Measurements from ENCODE around the gene BASP1.
A peak's percentile ranks its signal among the peaks of the same experiment; 100 is the strongest.

The BASP1 gene

GRCh38 chr5:17185349-17185748, 32.1 kb upstream of the BASP1 start:
- no peak overlapping the region for H2BK12ac ChIP-seq (ENCODE audit: low read length)
- peaks cover 2 to 5% of the 10 kb centered on the region in 2 donors for H3K4me1 ChIP-seq (ENCODE audit: control insufficient read depth in 2 of 2, insufficient read depth in 1 of 2, low read depth in 1 of 2, low read length in 2 of 2)
- no peak overlapping the region for H3K4me3 ChIP-seq (ENCODE audit: low read length in 2 of 2)
- no peak for DNase-seq (ENCODE audit: low spot score)
- no peak overlapping the region for H4K8ac ChIP-seq (ENCODE audit: low read depth, low read length)
- WGBS, 2 donors (ENCODE audit: extremely low coverage in 2 of 2, insufficient read length in 2 of 2, insufficient replicate concordance in 1 of 2) = no CpG with 5 or more reads among the region's 3 CpGs
- H2BK15ac ChIP-seq (ENCODE audit: low read length) = no peak overlapping the region
- no peaks in the 10 kb centered on the region for H3K9me3 ChIP-seq (replicated peaks in 1 of 2; ENCODE audit: control insufficient read depth in 2 of 2, insufficient read depth in 1 of 2, low read depth in 1 of 2, low read length in 2 of 2)
- no peak overlapping the region for H3K14ac ChIP-seq (ENCODE audit: low read length)
- H3K23ac ChIP-seq (ENCODE audit: low read depth, low read length, poor library complexity) = no peak overlapping the region
- no peak overlapping the region for H4K91ac ChIP-seq (ENCODE audit: low read depth, low read length, poor library complexity)
- no peak overlapping the region for H3K4ac ChIP-seq (ENCODE audit: low read length)
- no peak overlapping the region for H3K9ac ChIP-seq (ENCODE audit: low read depth, low read length, poor library complexity)
- H3K27me3 ChIP-seq (ENCODE audit: control insufficient read depth in 3 of 3, insufficient read depth in 3 of 3, low read depth in 1 of 3, low read length in 3 of 3) = no peaks in the 10 kb centered on the region
- H3K36me3 ChIP-seq (replicated peaks in 1 of 2; ENCODE audit: control insufficient read depth in 2 of 2, insufficient read depth in 2 of 2, low read length in 2 of 2) = no peaks in the 10 kb centered on the region
- no peak overlapping the region for H3K18ac ChIP-seq (ENCODE audit: low read length)
- no peak overlapping the region for H3K4me2 ChIP-seq (ENCODE audit: insufficient read depth, low read length, poor library complexity, severe bottlenecking)
- H2AK5ac ChIP-seq (ENCODE audit: low read depth, low read length) = no peak overlapping the region
- H2AFZ ChIP-seq (ENCODE audit: low read length) = no peak overlapping the region
- no peak overlapping the region for H2BK5ac ChIP-seq (ENCODE audit: low read length)
- H3K79me1 ChIP-seq (ENCODE audit: low read depth, low read length) = no peaks in the 10 kb centered on the region
- H3K27ac ChIP-seq (replicated peaks; ENCODE audit: low read length) = no peak overlapping the region
- H2BK120ac ChIP-seq (ENCODE audit: low read depth, low read length) = no peak overlapping the region

GRCh38 chr5:17185773-17186172, 31.7 kb upstream of the BASP1 start:
- Histone ChIP-seq H3K9ac (ENCODE audit: low read depth, low read length, poor library complexity) (no peak overlapping the region), H3K4me2 (ENCODE audit: insufficient read depth, low read length, poor library complexity, severe bottlenecking) (no peak overlapping the region), H3K36me3 (replicated peaks in 1 of 2; ENCODE audit: control insufficient read depth in 2 of 2, insufficient read depth in 2 of 2, low read length in 2 of 2) (no peaks in the 10 kb centered on the region), H3K4ac (ENCODE audit: low read length) (no peak overlapping the region), H3K79me1 (ENCODE audit: low read depth, low read length) (no peaks in the 10 kb centered on the region), H3K9me3 (replicated peaks in 1 of 2; ENCODE audit: control insufficient read depth in 2 of 2, insufficient read depth in 1 of 2, low read depth in 1 of 2, low read length in 2 of 2) (no peaks in the 10 kb centered on the region), H3K4me3 (ENCODE audit: low read length in 2 of 2) (no peak overlapping the region), H2AK5ac (ENCODE audit: low read depth, low read length) (no peak overlapping the region), H4K8ac (ENCODE audit: low read depth, low read length) (no peak overlapping the region), H2BK12ac (ENCODE audit: low read length) (no peak overlapping the region), H3K4me1 (ENCODE audit: control insufficient read depth in 2 of 2, insufficient read depth in 1 of 2, low read depth in 1 of 2, low read length in 2 of 2) (peaks cover 2 to 5% of the 10 kb centered on the region in 2 donors), H3K27me3 (ENCODE audit: control insufficient read depth in 3 of 3, insufficient read depth in 3 of 3, low read depth in 1 of 3, low read length in 3 of 3) (no peaks in the 10 kb centered on the region), H3K18ac (ENCODE audit: low read length) (no peak overlapping the region), H2BK15ac (ENCODE audit: low read length) (no peak overlapping the region), H3K14ac (ENCODE audit: low read length) (no peak overlapping the region), H4K91ac (ENCODE audit: low read depth, low read length, poor library complexity) (no peak overlapping the region), H3K27ac (replicated peaks; ENCODE audit: low read length) (no peak overlapping the region), H3K23ac (ENCODE audit: low read depth, low read length, poor library complexity) (no peak overlapping the region), H2AFZ (ENCODE audit: low read length) (no peak overlapping the region), H2BK120ac (ENCODE audit: low read depth, low read length) (no peak overlapping the region), H2BK5ac (ENCODE audit: low read length) (no peak overlapping the region)
- WGBS, 2 donors (ENCODE audit: extremely low coverage in 2 of 2, insufficient read length in 2 of 2, insufficient replicate concordance in 1 of 2) = no CpG with 5 or more reads among the region's 3 CpGs
- no peak for DNase-seq (ENCODE audit: low spot score)

GRCh38 chr5:17186256-17186655, 31.2 kb upstream of the BASP1 start:
- H2AFZ ChIP-seq (ENCODE audit: low read length) = no peak overlapping the region
- H3K36me3 ChIP-seq (replicated peaks in 1 of 2; ENCODE audit: control insufficient read depth in 2 of 2, insufficient read depth in 2 of 2, low read length in 2 of 2) = no peaks in the 10 kb centered on the region
- DNase-seq (ENCODE audit: low spot score) = no peak
- H4K8ac ChIP-seq (ENCODE audit: low read depth, low read length) = no peak overlapping the region
- H2BK15ac ChIP-seq (ENCODE audit: low read length) = no peak overlapping the region
- no peak overlapping the region for H3K27ac ChIP-seq (replicated peaks; ENCODE audit: low read length)
- H2BK120ac ChIP-seq (ENCODE audit: low read depth, low read length) = no peak overlapping the region
- no peak overlapping the region for H3K4me2 ChIP-seq (ENCODE audit: insufficient read depth, low read length, poor library complexity, severe bottlenecking)
- H2BK12ac ChIP-seq (ENCODE audit: low read length) = no peak overlapping the region
- H3K9ac ChIP-seq (ENCODE audit: low read depth, low read length, poor library complexity) = no peak overlapping the region
- H4K91ac ChIP-seq (ENCODE audit: low read depth, low read length, poor library complexity) = no peak overlapping the region
- H3K18ac ChIP-seq (ENCODE audit: low read length) = no peak overlapping the region
- H3K4ac ChIP-seq (ENCODE audit: low read length) = no peak overlapping the region
- no peaks in the 10 kb centered on the region for H3K27me3 ChIP-seq (ENCODE audit: control insufficient read depth in 3 of 3, insufficient read depth in 3 of 3, low read depth in 1 of 3, low read length in 3 of 3)
- no peaks in the 10 kb centered on the region for H3K9me3 ChIP-seq (replicated peaks in 1 of 2; ENCODE audit: control insufficient read depth in 2 of 2, insufficient read depth in 1 of 2, low read depth in 1 of 2, low read length in 2 of 2)
- H2AK5ac ChIP-seq (ENCODE audit: low read depth, low read length) = no peak overlapping the region
- H2BK5ac ChIP-seq (ENCODE audit: low read length) = no peak overlapping the region
- H3K4me3 ChIP-seq (ENCODE audit: low read length in 2 of 2) = no peak overlapping the region
- H3K23ac ChIP-seq (ENCODE audit: low read depth, low read length, poor library complexity) = no peak overlapping the region
- no CpG with 5 or more reads among the region's 4 CpGs for WGBS, 2 donors (ENCODE audit: extremely low coverage in 2 of 2, insufficient read length in 2 of 2, insufficient replicate concordance in 1 of 2)
- H3K4me1 ChIP-seq (ENCODE audit: control insufficient read depth in 2 of 2, insufficient read depth in 1 of 2, low read depth in 1 of 2, low read length in 2 of 2) = peaks cover 4 to 5% of the 10 kb centered on the region in 2 donors
- no peak overlapping the region for H3K14ac ChIP-seq (ENCODE audit: low read length)
- no peaks in the 10 kb centered on the region for H3K79me1 ChIP-seq (ENCODE audit: low read depth, low read length)

- Histone ChIP-seq H3K27me3 (ENCODE audit: control insufficient read depth in 3 of 3, insufficient read depth in 3 of 3, low read depth in 1 of 3, low read length in 3 of 3) (no peaks in the 10 kb centered on the region), H3K23ac (ENCODE audit: low read depth, low read length, poor library complexity) (no peak overlapping the region), H2AFZ (ENCODE audit: low read length) (no peak overlapping the region), H3K4me3 (ENCODE audit: low read length in 2 of 2) (no peak overlapping the region), H3K14ac (ENCODE audit: low read length) (no peak overlapping the region), H3K79me1 (ENCODE audit: low read depth, low read length) (no peaks in the 10 kb centered on the region), H4K91ac (ENCODE audit: low read depth, low read length, poor library complexity) (no peak overlapping the region), H2AK5ac (ENCODE audit: low read depth, low read length) (no peak overlapping the region), H3K4me1 (ENCODE audit: control insufficient read depth in 2 of 2, insufficient read depth in 1 of 2, low read depth in 1 of 2, low read length in 2 of 2) (peaks cover 4 to 5% of the 10 kb centered on the region in 2 donors), H3K27ac (replicated peaks; ENCODE audit: low read length) (no peak overlapping the region), H2BK5ac (ENCODE audit: low read length) (no peak overlapping the region), H3K4me2 (ENCODE audit: insufficient read depth, low read length, poor library complexity, severe bottlenecking) (no peak overlapping the region), H2BK12ac (ENCODE audit: low read length) (no peak overlapping the region), H4K8ac (ENCODE audit: low read depth, low read length) (no peak overlapping the region), H3K9me3 (replicated peaks in 1 of 2; ENCODE audit: control insufficient read depth in 2 of 2, insufficient read depth in 1 of 2, low read depth in 1 of 2, low read length in 2 of 2) (no peaks in the 10 kb centered on the region), H3K18ac (ENCODE audit: low read length) (peak overlapping the region; percentile 63), H3K9ac (ENCODE audit: low read depth, low read length, poor library complexity) (no peak overlapping the region), H2BK15ac (ENCODE audit: low read length) (no peak overlapping the region), H3K36me3 (replicated peaks in 1 of 2; ENCODE audit: control insufficient read depth in 2 of 2, insufficient read depth in 2 of 2, low read length in 2 of 2) (no peaks in the 10 kb centered on the region), H2BK120ac (ENCODE audit: low read depth, low read length) (no peak overlapping the region), H3K4ac (ENCODE audit: low read length) (no peak overlapping the region)
- no CpG with 5 or more reads among the region's 7 CpGs for WGBS, 2 donors (ENCODE audit: extremely low coverage in 2 of 2, insufficient read length in 2 of 2, insufficient replicate concordance in 1 of 2)
- DNase-seq (ENCODE audit: low spot score) = no peak
These were observed 30.2 kb upstream of the BASP1 start for GRCh38 chr5:17187011-17187785.

All from neuronal stem cell (in vitro differentiated cells).